DOHH2 (cell line): ENCODE results near the gene USP31.

Experiments used
- H3F3A ChIP-seq: fragments of 200-600 bp; sonication (generic), shearing (Covaris generic); 2 replicates; pipeline ENCODE4 v1.6.0; 2016; ENCODE audit warnings: antibody characterized with exemption, mild to moderate bottlenecking; ENCODE audit not compliant: control insufficient read depth, insufficient read depth
- H3K27ac ChIP-seq: fragments of 200-600 bp; sonication (generic); 2 replicates; pipeline ENCODE4 v1.5.1; 2014; ENCODE audit warnings: low read depth, mild to moderate bottlenecking, low read length, moderate library complexity
- H3K27me3 ChIP-seq: fragments of 200-600 bp; sonication (generic); 2 replicates; pipeline ENCODE4 v1.6.1; 2014; ENCODE audit warnings: mild to moderate bottlenecking, low read length, mixed read lengths; ENCODE audit not compliant: control insufficient read depth
- H3K36me3 ChIP-seq: fragments of 200-600 bp; sonication (generic); 2 replicates; pipeline ENCODE4 v1.6.1; 2014; ENCODE audit warnings: mild to moderate bottlenecking, low read length, moderate library complexity, mixed read lengths; ENCODE audit not compliant: control insufficient read depth
- H3K4me1 ChIP-seq: fragments of 200-600 bp; sonication (generic); 2 replicates; pipeline ENCODE4 v1.6.1; 2014; ENCODE audit warnings: mild to moderate bottlenecking, low read length, mixed read lengths; ENCODE audit not compliant: control insufficient read depth
- H3K4me2 ChIP-seq: fragments of 200-600 bp; sonication (generic); 2 replicates; pipeline ENCODE4 v1.6.0; 2014; ENCODE audit warnings: mild to moderate bottlenecking, low read length, moderate library complexity
- H3K4me3 ChIP-seq: fragments of 200-600 bp; sonication (generic); 2 replicates; pipeline ENCODE4 v1.5.1; 2014; ENCODE audit warnings: mild to moderate bottlenecking, low read length, mixed read lengths
- H3K79me2 ChIP-seq: fragments of 200-600 bp; sonication (generic); 2 replicates; pipeline ENCODE4 v1.6.1; 2014; ENCODE audit warnings: mild to moderate bottlenecking, low read length, mixed read lengths; ENCODE audit not compliant: control insufficient read depth
- H3K9me2 ChIP-seq: fragments of 200-600 bp; sonication (generic); replicated peaks from 2 replicates; pipeline ENCODE4 v1.6.1; 2014; ENCODE audit warnings: mild to moderate bottlenecking, low read length, mixed read lengths; ENCODE audit not compliant: control insufficient read depth
- H3K9me3 ChIP-seq: fragments of 200-600 bp; sonication (generic); 2 replicates; pipeline ENCODE4 v1.6.1; 2014; ENCODE audit warnings: antibody characterized with exemption, low read length, mixed read lengths; ENCODE audit not compliant: control insufficient read depth, insufficient read depth
- H4K20me1 ChIP-seq: fragments of 200-600 bp; sonication (generic); 2 replicates; pipeline ENCODE4 v1.6.0; 2014; ENCODE audit warnings: low read depth, mild to moderate bottlenecking, antibody characterized with exemption, low read length, moderate library complexity; ENCODE audit not compliant: control insufficient read depth, insufficient read depth
- CTCF ChIP-seq: fragments of 200-600 bp; sonication (generic); IDR thresholded peaks from one replicate; pipeline ENCODE4 v1.5.1; 2014; ENCODE audit warnings: antibody characterized with exemption, mild to moderate bottlenecking, low read depth, low read length; ENCODE audit not compliant: poor library complexity, severe bottlenecking
- EZH2phosphoT487 ChIP-seq: fragments of 200-600 bp; sonication (generic); IDR thresholded peaks from 2 replicates; pipeline ENCODE4 v1.6.1; 2017; ENCODE audit warnings: borderline replicate concordance, mild to moderate bottlenecking, antibody characterized with exemption, low read length, moderate library complexity, mixed read lengths

Gene USP31

GRCh38 chr16:23186171-23186570, 36.9 kb upstream of the USP31 start:
- Histone ChIP-seq H3K27me3 (peaks cover 18% of the 10 kb centered on the region), H3K4me1 (peaks cover 15% of the 10 kb centered on the region), H3K36me3 (no peaks in the 10 kb centered on the region), H3K4me3 (no peak overlapping the region), H3F3A (no peaks in the 10 kb centered on the region), H3K4me2 (no peak overlapping the region), H3K9me3 (no peaks in the 10 kb centered on the region), H3K9me2 (no peaks in the 10 kb centered on the region), H4K20me1 (no peaks in the 10 kb centered on the region), H3K79me2 (no peaks in the 10 kb centered on the region), H3K27ac (no peak overlapping the region)
- TF ChIP-seq CTCF (no peak), EZH2phosphoT487 (no peak)

GRCh38 chr16:23185656-23186055, 36.4 kb upstream of the USP31 start:
- TF ChIP-seq CTCF (no peak), EZH2phosphoT487 (no peak)
- Histone ChIP-seq H3F3A (no peaks in the 10 kb centered on the region), H3K79me2 (no peaks in the 10 kb centered on the region), H3K4me1 (peaks cover 15% of the 10 kb centered on the region), H3K9me2 (no peaks in the 10 kb centered on the region), H3K9me3 (no peaks in the 10 kb centered on the region), H4K20me1 (no peaks in the 10 kb centered on the region), H3K4me2 (no peak overlapping the region), H3K27me3 (peaks cover 19% of the 10 kb centered on the region), H3K27ac (no peak overlapping the region), H3K36me3 (no peaks in the 10 kb centered on the region), H3K4me3 (no peak overlapping the region)

GRCh38 chr16:23183543-23183862, 34.3 kb upstream of the USP31 start:
- H3K27me3 ChIP-seq: peaks cover 27% of the 10 kb centered on the region
- no peaks in the 10 kb centered on the region for H3F3A ChIP-seq
- H3K4me3 ChIP-seq: no peak overlapping the region
- peaks cover 15% of the 10 kb centered on the region for H3K4me1 ChIP-seq
- no peaks in the 10 kb centered on the region for H4K20me1 ChIP-seq
- H3K9me2 ChIP-seq: no peaks in the 10 kb centered on the region
- H3K36me3 ChIP-seq: no peaks in the 10 kb centered on the region
- no peak for TF ChIP-seq CTCF
- no peak for TF ChIP-seq EZH2phosphoT487
- H3K27ac ChIP-seq: no peak overlapping the region
- no peaks in the 10 kb centered on the region for H3K9me3 ChIP-seq
- H3K4me2 ChIP-seq: no peak overlapping the region
- H3K79me2 ChIP-seq: no peaks in the 10 kb centered on the region
